HEK293 (cell line): ENCODE results near the gene SEC24C.

Experiments
- CTCF ChIA-PET: fragments of 350-600 bp; formaldehyde crosslinking; extraction: SDS; loops from one replicate; lab custom pipeline; 2021; ENCODE audit warnings: antibody characterized with exemption; lab: Yijun Ruan, JAX
- POLR2A ChIA-PET: fragments of 300-600 bp; formaldehyde crosslinking; extraction: SDS; loops from one replicate; lab custom pipeline; 2020; ENCODE audit warnings: antibody characterized with exemption, inconsistent platforms; lab: Yijun Ruan, JAX
- H3K27ac ChIP-seq: fragments of 200-500 bp; sonication (Bioruptor generic); 2 replicates; pipeline ENCODE4 v1.5.1; 2014; ENCODE audit warnings: low read depth, low read length, control low read depth, inconsistent platforms; ENCODE audit errors: extremely low read depth
- H3K36me3 ChIP-seq, 2 experiments: fragments of 200-500 bp in 1 of 2; sonication (Bioruptor generic) in 1 of 2; 1 replicate in 1 of 2; 2 replicates in 1 of 2; pipeline ENCODE4 v1.5.1; 2014 to 2017; ENCODE audit warnings: inconsistent platforms in 2 of 2, low read length in 2 of 2; ENCODE audit not compliant: control insufficient read depth in 2 of 2, insufficient read depth in 1 of 2
- H3K4me1 ChIP-seq: fragments of 200-500 bp; sonication (Bioruptor generic); 2 replicates; pipeline ENCODE4 v1.5.1; 2014; ENCODE audit warnings: mild to moderate bottlenecking, low read length, inconsistent platforms; ENCODE audit not compliant: control insufficient read depth, insufficient read depth
- H3K4me3 ChIP-seq: 2 replicates; pipeline ENCODE4 v1.5.1; 2011; ENCODE audit warnings: low read depth, mild to moderate bottlenecking, control low read depth, low read length, moderate library complexity
- H3K9me3 ChIP-seq: fragments of 200-500 bp; sonication (Bioruptor generic); 2 replicates; pipeline ENCODE4 v1.5.1; 2014; ENCODE audit warnings: low read depth, low read length, inconsistent platforms; ENCODE audit not compliant: control insufficient read depth, insufficient read depth
- KLF9 ChIP-seq: fragments of 450-650 bp; formaldehyde crosslinking; IDR thresholded peaks from 2 replicates; pipeline ENCODE4 v1.5.1; 2016; ENCODE audit warnings: missing biosample characterization, missing genetic modification characterization, low read depth
- REPIN1 ChIP-seq: fragments of 450-650 bp; formaldehyde crosslinking; IDR thresholded peaks from 2 replicates; pipeline ENCODE4 v1.5.1; 2017; ENCODE audit warnings: missing biosample characterization, missing genetic modification characterization, low read depth
- SALL2 ChIP-seq: fragments of 450-650 bp; formaldehyde crosslinking; IDR thresholded peaks from 2 replicates; pipeline ENCODE4 v1.5.0; 2017; ENCODE audit warnings: missing biosample characterization, mild to moderate bottlenecking, missing genetic modification characterization, borderline replicate concordance
- SP3 ChIP-seq: fragments of 450-650 bp; formaldehyde crosslinking; IDR thresholded peaks from 2 replicates; pipeline ENCODE4 v1.5.1; 2016; ENCODE audit warnings: missing biosample characterization, missing genetic modification characterization
- SP7 ChIP-seq: fragments of 450-650 bp; formaldehyde crosslinking; IDR thresholded peaks from 2 replicates; pipeline ENCODE4 v1.5.1; 2016; ENCODE audit warnings: missing biosample characterization, missing genetic modification characterization
- WT1 ChIP-seq: fragments of 450-650 bp; formaldehyde crosslinking; IDR thresholded peaks from 2 replicates; pipeline ENCODE4 v1.5.1; 2016; ENCODE audit warnings: missing biosample characterization, missing genetic modification characterization
- ZBTB17 ChIP-seq: fragments of 450-650 bp; formaldehyde crosslinking; IDR thresholded peaks from 2 replicates; pipeline ENCODE4 v1.5.1; 2016; ENCODE audit warnings: missing biosample characterization, missing genetic modification characterization
- ZFP69B ChIP-seq: fragments of 450-650 bp; formaldehyde crosslinking; IDR thresholded peaks from 2 replicates; pipeline ENCODE4 v1.5.1; 2016; ENCODE audit warnings: missing biosample characterization, missing genetic modification characterization
- ZNF223 ChIP-seq: fragments of 450-650 bp; formaldehyde crosslinking; IDR thresholded peaks from 2 replicates; pipeline ENCODE4 v1.5.1; 2016; ENCODE audit warnings: missing biosample characterization, missing genetic modification characterization
- ZNF266 ChIP-seq: fragments of 450-650 bp; formaldehyde crosslinking; IDR thresholded peaks from 2 replicates; pipeline ENCODE4 v1.5.1; 2016; ENCODE audit warnings: missing biosample characterization, missing genetic modification characterization, low read depth
- ZNF274 ChIP-seq, 2 experiments: fragments of 200-500 bp in 1 of 2; fragments of 450-650 bp in 1 of 2; sonication (Bioruptor generic) in 1 of 2; formaldehyde crosslinking in 1 of 2; IDR thresholded peaks; 2 replicates each; pipeline versions ENCODE4 v1.5.1 to v1.6.1; 2014 to 2016; ENCODE audit warnings: borderline replicate concordance in 1 of 2, inconsistent platforms in 1 of 2, low read length in 1 of 2, missing biosample characterization in 1 of 2, missing genetic modification characterization in 1 of 2
- ZNF391 ChIP-seq: fragments of 450-650 bp; formaldehyde crosslinking; IDR thresholded peaks from 2 replicates; pipeline ENCODE4 v1.5.1; 2016; ENCODE audit warnings: low read depth, missing biosample characterization, missing genetic modification characterization, borderline replicate concordance
- ZNF394 ChIP-seq: fragments of 450-650 bp; formaldehyde crosslinking; IDR thresholded peaks from 2 replicates; pipeline ENCODE4 v1.5.1; 2016; ENCODE audit warnings: missing biosample characterization, missing genetic modification characterization, mild to moderate bottlenecking, moderate library complexity, borderline replicate concordance
- ZNF501 ChIP-seq: fragments of 450-650 bp; formaldehyde crosslinking; IDR thresholded peaks from 2 replicates; pipeline ENCODE4 v1.5.1; 2016; ENCODE audit warnings: missing biosample characterization, missing genetic modification characterization
- ZNF585B ChIP-seq: fragments of 450-650 bp; formaldehyde crosslinking; IDR thresholded peaks from 2 replicates; pipeline ENCODE4 v1.5.1; 2016; ENCODE audit warnings: missing biosample characterization, missing genetic modification characterization
- ZNF704 ChIP-seq: fragments of 450-650 bp; formaldehyde crosslinking; IDR thresholded peaks from 2 replicates; pipeline ENCODE4 v1.5.1; 2016; ENCODE audit warnings: missing biosample characterization, missing genetic modification characterization
- ZNF843 ChIP-seq: fragments of 450-650 bp; formaldehyde crosslinking; IDR thresholded peaks from 2 replicates; pipeline ENCODE4 v1.5.1; 2016; ENCODE audit warnings: missing biosample characterization, missing genetic modification characterization
- ZSCAN16 ChIP-seq: fragments of 450-650 bp; formaldehyde crosslinking; IDR thresholded peaks from 2 replicates; pipeline ENCODE4 v1.5.1; 2016; ENCODE audit warnings: missing biosample characterization, missing genetic modification characterization
- ZXDB ChIP-seq: fragments of 450-650 bp; formaldehyde crosslinking; IDR thresholded peaks from 2 replicates; pipeline ENCODE4 v1.5.1; 2016; ENCODE audit warnings: missing biosample characterization, missing genetic modification characterization

SEC24C gene

GRCh38 chr10:73742454-73742734 lies 1.8 kb upstream of the SEC24C start:
- Histone ChIP-seq H3K4me3 (no peak overlapping the region), H3K4me1 (no peaks in the 10 kb centered on the region), H3K36me3 (peaks cover 4 to 22% of the 10 kb centered on the region in 2 experiments; a peak in 2 of 3 replicates), H3K27ac (no peak overlapping the region), H3K9me3 (no peaks in the 10 kb centered on the region)
- POLR2A ChIA-PET = interaction anchor here (1.1 to 5.4 kb wide), 4 partner anchors 8 to 268 kb away, joined by 3 to 48 read pairs (median 14); a partner anchor contains a TSS
- CTCF ChIA-PET = no interaction called here
- TF ChIP-seq ZNF843 (tag by site-specific recombination) (no peak), WT1 (no peak), ZNF501 (tag by site-specific recombination) (no peak), ZSCAN16 (tag by site-specific recombination) (no peak), SP7 (tag by site-specific recombination) (no peak), SP3 (tag by site-specific recombination) (no peak), SALL2 (tag by site-specific recombination) (no peak), REPIN1 (no peak), ZNF394 (tag by site-specific recombination) (no peak; the same call in 1 of the 2 replicates)

- ChIA-PET CTCF (no interaction called here), POLR2A (interaction anchor here (0.9 to 5.4 kb wide), 7 partner anchors 9 to 118 kb away, joined by 3 to 48 read pairs (median 10); partner anchors contain the start of gene CHCHD1)
- TF ChIP-seq ZNF391 (tag by site-specific recombination) (no peak), ZNF223 (tag by site-specific recombination) (no peak), ZXDB (tag by site-specific recombination) (no peak), ZNF704 (tag by site-specific recombination) (no peak), ZNF266 (tag by site-specific recombination) (no peak)
- Histone ChIP-seq H3K4me1 (no peaks in the 10 kb centered on the region), H3K9me3 (no peaks in the 10 kb centered on the region), H3K27ac (peak overlapping the region; percentile 63), H3K36me3 (peaks cover 12 to 26% of the 10 kb centered on the region in 2 experiments; a peak in 2 of 3 replicates), H3K4me3 (peak overlapping the region; percentile 97)
Observed at GRCh38 chr10:73743327-73743904, 756 bp upstream of the SEC24C start.

- POLR2A ChIA-PET = interaction anchor here (0.9 to 5.4 kb wide), 6 partner anchors 11 to 239 kb away, joined by 3 to 48 read pairs (median 10); partner anchors contain the start of gene CHCHD1
- Histone ChIP-seq H3K27ac (peak overlapping the region; percentile 63; the same call in 1 of the 2 replicates), H3K4me1 (no peaks in the 10 kb centered on the region), H3K4me3 (peak overlapping the region; percentile 97), H3K36me3 (peaks cover 21 to 36% of the 10 kb centered on the region in 2 experiments), H3K9me3 (no peaks in the 10 kb centered on the region)
- TF ChIP-seq ZNF274 (IDR thresholded peaks at IDR 0.05; ENCODE audit: low read length) = no peak
- no peak for TF ChIP-seq ZNF274 (tag by site-specific recombination; IDR thresholded peaks at IDR 0.05; ENCODE audit: borderline replicate concordance)
- TF ChIP-seq ZBTB17 (tag by site-specific recombination) = peak; percentile 23
- 0 out of 2 replicates have a peak, but pooled peaks have one; percentile 4 for TF ChIP-seq ZFP69B (tag by site-specific recombination)
- peak; percentile 73 for TF ChIP-seq KLF9 (tag by site-specific recombination)
- no peak for TF ChIP-seq ZNF585B (tag by site-specific recombination)
- CTCF ChIA-PET = interaction anchor here (0.7 kb wide), 1 partner anchor 103 kb away, joined by 3 read pairs; no protein-coding TSS in a partner anchor
Observed at GRCh38 chr10:73744664-73744975, 448 bp downstream of the SEC24C start.
